SK-N-SH treated with all-trans-retinoic acid at 6 μM for 48 hours (cell line): ENCODE measurements around the gene IQSEC1.

Experiments used
- ATAC-seq: fragments of 200-7000 bp; cut with Tn5 transposase; 3 replicates; pipeline ENCODE4 v1.9.1; 2020; ENCODE audit warnings: mild to moderate bottlenecking, moderate library complexity
- ARNTL ChIP-seq: fragments of 450-650 bp; formaldehyde crosslinking; IDR thresholded peaks from 2 replicates; pipeline ENCODE4 v1.5.0; 2020; ENCODE audit warnings: low read depth, mild to moderate bottlenecking, moderate library complexity, borderline replicate concordance
- BACH2 ChIP-seq: fragments of 250-450 bp; sonication (Bioruptor Pico); IDR thresholded peaks from 2 replicates; pipeline ENCODE4 v1.9.0; 2021; ENCODE audit warnings: mild to moderate bottlenecking, borderline replicate concordance
- CREB5 ChIP-seq: fragments of 250-450 bp; sonication (Bioruptor Pico); IDR thresholded peaks from 2 replicates; pipeline ENCODE4 v1.5.1; 2020; ENCODE audit warnings: low read depth, mild to moderate bottlenecking, moderate library complexity
- CSRNP3 ChIP-seq: fragments of 250-450 bp; sonication (Bioruptor Pico); IDR thresholded peaks from 2 replicates; pipeline ENCODE4 v1.5.1; 2021; ENCODE audit warnings: mild to moderate bottlenecking, moderate library complexity
- GLIS3 ChIP-seq: fragments of 250-450 bp; sonication (Bioruptor Pico); IDR thresholded peaks from 2 replicates; pipeline ENCODE4 v1.5.0; 2020; ENCODE audit warnings: mild to moderate bottlenecking, moderate library complexity
- ISL1 ChIP-seq: fragments of 250-450 bp; sonication (Bioruptor Pico); IDR thresholded peaks from 2 replicates; pipeline ENCODE4 v2.1.2; 2022; ENCODE audit warnings: mild to moderate bottlenecking, moderate library complexity
- OSR1 ChIP-seq: fragments of 250-450 bp; sonication (Bioruptor Pico); IDR thresholded peaks from 2 replicates; pipeline ENCODE4 v1.8.0; 2022; ENCODE audit warnings: moderate library complexity, mild to moderate bottlenecking, inconsistent platforms
- PATZ1 ChIP-seq: fragments of 250-450 bp; sonication (Bioruptor Pico); IDR thresholded peaks from 2 replicates; pipeline ENCODE4 v1.8.0; 2020; ENCODE audit warnings: mild to moderate bottlenecking, moderate library complexity, borderline replicate concordance
- POU6F1 ChIP-seq: fragments of 250-450 bp; sonication (Bioruptor Pico); IDR thresholded peaks from 2 replicates; pipeline ENCODE4 v1.8.0; 2021; ENCODE audit warnings: low read depth, mild to moderate bottlenecking, moderate library complexity, borderline replicate concordance
- RARB ChIP-seq: fragments of 250-450 bp; sonication (Bioruptor Pico); IDR thresholded peaks from 2 replicates; pipeline ENCODE4 v1.8.0; 2021; ENCODE audit warnings: mild to moderate bottlenecking, moderate library complexity
- SNAI2 ChIP-seq: fragments of 250-450 bp; sonication (Bioruptor Pico); IDR thresholded peaks from 2 replicates; pipeline ENCODE4 v1.5.0; 2020; ENCODE audit warnings: mild to moderate bottlenecking, moderate library complexity
- TCF4 ChIP-seq: fragments of 250-450 bp; sonication (Bioruptor Pico); IDR thresholded peaks from 2 replicates; pipeline ENCODE4 v1.8.0; 2021; ENCODE audit warnings: mild to moderate bottlenecking, moderate library complexity, borderline replicate concordance
- TOX ChIP-seq: fragments of 250-450 bp; sonication (Bioruptor Pico); IDR thresholded peaks from 2 replicates; pipeline ENCODE4 v1.8.0; 2021; ENCODE audit warnings: mild to moderate bottlenecking, moderate library complexity, borderline replicate concordance
- TSHZ2 ChIP-seq: fragments of 250-450 bp; sonication (Bioruptor Pico); IDR thresholded peaks from 2 replicates; pipeline ENCODE4 v1.5.0; 2020; ENCODE audit warnings: mild to moderate bottlenecking, moderate library complexity
- ZC3H10 ChIP-seq: fragments of 250-450 bp; sonication (Bioruptor Pico); IDR thresholded peaks from 2 replicates; pipeline ENCODE4 v1.5.1; 2021; ENCODE audit warnings: mild to moderate bottlenecking, moderate library complexity
- ZFP3 ChIP-seq: fragments of 250-450 bp; sonication (Bioruptor Pico); IDR thresholded peaks from 2 replicates; pipeline ENCODE4 v1.5.0; 2020; ENCODE audit warnings: mild to moderate bottlenecking, moderate library complexity
- ZFP30 ChIP-seq: fragments of 450-650 bp; formaldehyde crosslinking; IDR thresholded peaks from 2 replicates; pipeline ENCODE4 v1.5.0; 2022; ENCODE audit warnings: mild to moderate bottlenecking, moderate library complexity
- ZNF565 ChIP-seq: fragments of 450-650 bp; formaldehyde crosslinking; conservative IDR thresholded peaks from 2 replicates; pipeline ENCODE4 v1.5.0; 2020; ENCODE audit warnings: low read depth, mild to moderate bottlenecking, moderate library complexity
- ZNF70 ChIP-seq: fragments of 450-650 bp; formaldehyde crosslinking; IDR thresholded peaks from 2 replicates; pipeline ENCODE4 v1.5.0; 2020; ENCODE audit warnings: mild to moderate bottlenecking, moderate library complexity
- ZNF8 ChIP-seq: fragments of 450-650 bp; formaldehyde crosslinking; IDR thresholded peaks from 2 replicates; pipeline ENCODE4 v1.5.0; 2020; ENCODE audit warnings: mild to moderate bottlenecking, moderate library complexity

IQSEC1 gene

GRCh38 chr3:13034109-13034800 is 39.0 kb downstream of the IQSEC1 start:
- no peak for ATAC-seq
- no peak for TF ChIP-seq ZFP30
- TF ChIP-seq ZNF565 (CRISPR knock-in tag), result no peak
- no peak for TF ChIP-seq TCF4 (CRISPR knock-in tag)
- no peak for TF ChIP-seq TSHZ2 (CRISPR knock-in tag)
- no peak for TF ChIP-seq SNAI2 (CRISPR knock-in tag)
- no peak for TF ChIP-seq ISL1

- no peak for ATAC-seq
- TF ChIP-seq ZNF8 (CRISPR knock-in tag) (no peak), RARB (CRISPR knock-in tag) (no peak), PATZ1 (CRISPR knock-in tag) (no peak), ISL1 (no peak), OSR1 (CRISPR knock-in tag) (no peak), BACH2 (CRISPR knock-in tag) (no peak), GLIS3 (CRISPR knock-in tag) (no peak), ZC3H10 (CRISPR knock-in tag) (no peak), TSHZ2 (CRISPR knock-in tag) (no peak), TOX (CRISPR knock-in tag) (no peak), ZFP3 (CRISPR knock-in tag) (no peak), ZNF70 (CRISPR knock-in tag) (no peak)
Measured at GRCh38 chr3:13032206-13032605, 41.0 kb downstream of the IQSEC1 start.

- TF ChIP-seq CREB5 (CRISPR knock-in tag) (no peak), ARNTL (no peak), ZFP3 (CRISPR knock-in tag) (no peak), SNAI2 (CRISPR knock-in tag) (no peak), ZFP30 (no peak), POU6F1 (no peak), ZNF565 (CRISPR knock-in tag) (no peak), TOX (CRISPR knock-in tag) (no peak), RARB (CRISPR knock-in tag) (no peak), TSHZ2 (CRISPR knock-in tag) (no peak), CSRNP3 (no peak), ZNF70 (CRISPR knock-in tag) (no peak)
- no peak for ATAC-seq
Measured at GRCh38 chr3:13031621-13032020, 41.6 kb downstream of the IQSEC1 start.
